A549 treated with Hydrocortisone at 1 μM for 4 hours (cell line): Measurements from ENCODE around the gene OR14A16. TPM values are rescaled to one million over a fixed set of nuclear protein-coding genes. Genes with fewer than 3 reads are reported as not detected.

Source experiments
- total RNA-seq: library from RNA; stranded (reverse); fragments of 200-300 nt; extraction: Qiagen RNA extraction; gene quantifications from 5 replicates; pipeline ENCODE4 v1.2.3, GENCODE V29; 2022

Gene OR14A16
- not detected in 5 replicates for total RNA-seq

GRCh38 chr1:247824023-247824422, at the start of gene OR14A16:
TSS of gene OR14A16 (minus strand) at chr1:247824119. CDS start at chr1:247815729, 8,390 bp downstream.

GRCh38 chr1:247857069-247857984, 33.4 kb upstream of the OR14A16 start, which contains the start of gene TRIM58:
TSS of gene TRIM58 (plus strand) at chr1:247857187. CDS start at chr1:247857247, 60 bp downstream.

GRCh38 chr1:247841796-247842195, 17.9 kb upstream of the OR14A16 start, which contains the start of gene OR11L1:
TSS of gene OR11L1 (minus strand) at chr1:247841896. CDS start at chr1:247841896, 0 bp downstream.

Other genes starting within 250 kb of the OR14A16 start
- not detected in 5 replicates for gene OR2G2, start 235.8 kb downstream of the OR14A16 start, total RNA-seq
- not detected in 5 replicates for gene OR2G3, start 218.5 kb downstream of the OR14A16 start, total RNA-seq
- not detected in 5 replicates for gene OR13G1, start 144.4 kb downstream of the OR14A16 start, total RNA-seq
- gene OR6F1, start 107.5 kb downstream of the OR14A16 start, total RNA-seq: not detected in 5 replicates
- not detected in 5 replicates for gene OR14K1, start 85.5 kb downstream of the OR14A16 start, total RNA-seq
- gene OR14A2, start 76.0 kb downstream of the OR14A16 start, total RNA-seq: not detected in 5 replicates
- gene OR1C1, start 63.6 kb downstream of the OR14A16 start, total RNA-seq: not detected in 5 replicates
- gene OR11L1, start 17.8 kb upstream of the OR14A16 start, total RNA-seq: not detected in 5 replicates
- gene TRIM58, start 33.1 kb upstream of the OR14A16 start, total RNA-seq: not detected in 5 replicates
- gene OR2W3, start 71.5 kb upstream of the OR14A16 start, total RNA-seq: not detected in 5 replicates
- gene OR2T8, start 96.1 kb upstream of the OR14A16 start, total RNA-seq: not detected in 5 replicates
- gene OR2AJ1, start 100.8 kb upstream of the OR14A16 start, total RNA-seq: not detected in 5 replicates
- not detected in 5 replicates for gene OR2L8, start 124.7 kb upstream of the OR14A16 start, total RNA-seq
- gene OR2AK2, start 141.1 kb upstream of the OR14A16 start, total RNA-seq: not detected in 5 replicates
- not detected in 5 replicates for gene OR2L5, start 189.5 kb upstream of the OR14A16 start, total RNA-seq
- gene OR2L2, start 206.0 kb upstream of the OR14A16 start, total RNA-seq: not detected in 5 replicates
- not detected in 5 replicates for gene OR2L3, start 222.7 kb upstream of the OR14A16 start, total RNA-seq